ENCODE results near the gene PSMD6. TPM values are rescaled to one million over a fixed set of nuclear protein-coding genes. Genes with fewer than 3 reads are reported as not detected.

PSMD6 gene
- total and polyA plus RNA-seq, 2 donors (not counting 3 experiments of a cell fraction or from before 2014, with no cell fraction given), result 53.7 to 90.8 TPM

DNA sequence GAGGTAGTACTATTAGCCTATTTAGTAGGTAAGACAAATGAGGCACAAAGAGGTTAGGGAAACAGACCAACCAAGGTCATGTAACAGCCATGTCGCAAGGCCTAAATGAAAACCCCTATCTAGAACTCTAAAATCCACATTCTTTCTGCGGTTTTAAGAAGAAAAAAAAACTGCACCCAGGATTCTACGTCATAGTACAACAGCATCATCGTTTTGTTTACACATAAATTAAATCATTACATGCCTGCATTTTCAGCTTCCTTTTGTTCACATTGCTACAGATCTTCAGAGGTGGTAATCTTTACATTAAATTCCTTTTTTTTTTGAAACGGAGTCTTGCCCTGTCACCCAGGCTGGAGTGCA lies 548 bp upstream of the PSMD6 start:
- Histone ChIP-seq H3K9ac (replicated peaks; ENCODE audit: extremely low read depth, insufficient read depth, low read length) (peak overlapping the region; percentile 94), H3K9me3 (replicated peaks; ENCODE audit: control insufficient read depth, insufficient read depth, low read length) (no peaks in the 10 kb centered on the region), H3K4me1 (ENCODE audit: control insufficient read depth, extremely low read depth, insufficient read depth, low read length) (peaks cover 11% of the 10 kb centered on the region), H3K79me2 (ENCODE audit: control insufficient read depth, insufficient read depth, low read length) (peaks cover 27% of the 10 kb centered on the region), H3K27ac (ENCODE audit: insufficient read depth, low read depth, low read length) (no peak overlapping the region), H3K27me3 (ENCODE audit: control insufficient read depth in 2 of 2, insufficient read depth in 2 of 2, low read length in 2 of 2) (peaks cover 12 to 22% of the 10 kb centered on the region in 2 experiments), H3K4me2 (ENCODE audit: insufficient read depth, low read length) (peak overlapping the region; percentile 34), H3K36me3 (ENCODE audit: control insufficient read depth in 2 of 2, extremely low read depth in 1 of 2, insufficient read depth in 2 of 2, low read length in 2 of 2) (peaks cover 2 to 6% of the 10 kb centered on the region in 2 experiments), H3K4me3 (replicated peaks in 1 of 3; ENCODE audit: insufficient read depth in 1 of 3, low read depth in 1 of 3, low read length in 3 of 3) (peak overlapping the region in 1 of 3 experiments; percentile 83), H2AFZ (ENCODE audit: low read depth, low read length) (peak overlapping the region; percentile 86), H3K9me1 (replicated peaks; ENCODE audit: control insufficient read depth, extremely low read depth, insufficient read depth, low read length) (no peaks in the 10 kb centered on the region), H4K20me1 (replicated peaks; ENCODE audit: control insufficient read depth, extremely low read depth, insufficient read depth, low read length) (no peaks in the 10 kb centered on the region)
- ChIA-PET POLR2A (no interaction called here), CTCF (interaction anchor here (1.2 to 2.3 kb wide), 8 partner anchors 15 to 672 kb away, joined by 3 to 7 read pairs (median 4); partner anchors contain the start of gene PRICKLE2)
- BruUV-seq (replicated peaks), result no TSS peak
- TF ChIP-seq, protein P1, sequence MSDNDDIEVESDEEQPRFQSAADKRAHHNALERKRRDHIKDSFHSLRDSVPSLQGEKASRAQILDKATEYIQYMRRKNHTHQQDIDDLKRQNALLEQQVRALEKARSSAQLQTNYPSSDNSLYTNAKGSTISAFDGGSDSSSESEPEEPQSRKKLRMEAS (IDR thresholded peaks at IDR 0.05; ENCODE audit: insufficient read depth, insufficient read length), result no peak
- TF ChIP-seq, protein P2, sequence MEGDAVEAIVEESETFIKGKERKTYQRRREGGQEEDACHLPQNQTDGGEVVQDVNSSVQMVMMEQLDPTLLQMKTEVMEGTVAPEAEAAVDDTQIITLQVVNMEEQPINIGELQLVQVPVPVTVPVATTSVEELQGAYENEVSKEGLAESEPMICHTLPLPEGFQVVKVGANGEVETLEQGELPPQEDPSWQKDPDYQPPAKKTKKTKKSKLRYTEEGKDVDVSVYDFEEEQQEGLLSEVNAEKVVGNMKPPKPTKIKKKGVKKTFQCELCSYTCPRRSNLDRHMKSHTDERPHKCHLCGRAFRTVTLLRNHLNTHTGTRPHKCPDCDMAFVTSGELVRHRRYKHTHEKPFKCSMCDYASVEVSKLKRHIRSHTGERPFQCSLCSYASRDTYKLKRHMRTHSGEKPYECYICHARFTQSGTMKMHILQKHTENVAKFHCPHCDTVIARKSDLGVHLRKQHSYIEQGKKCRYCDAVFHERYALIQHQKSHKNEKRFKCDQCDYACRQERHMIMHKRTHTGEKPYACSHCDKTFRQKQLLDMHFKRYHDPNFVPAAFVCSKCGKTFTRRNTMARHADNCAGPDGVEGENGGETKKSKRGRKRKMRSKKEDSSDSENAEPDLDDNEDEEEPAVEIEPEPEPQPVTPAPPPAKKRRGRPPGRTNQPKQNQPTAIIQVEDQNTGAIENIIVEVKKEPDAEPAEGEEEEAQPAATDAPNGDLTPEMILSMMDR (IDR thresholded peaks at IDR 0.05; ENCODE audit: extremely low read depth in 1 of 2, insufficient read depth in 1 of 2, low read depth in 1 of 2, low read length in 2 of 2), result no peak
- TF ChIP-seq JUN (IDR thresholded peaks at IDR 0.05; ENCODE audit: borderline replicate concordance, insufficient read depth, insufficient read length, low read depth), result no peak
- no peak for TF ChIP-seq FOS (IDR thresholded peaks at IDR 0.05; ENCODE audit: borderline replicate concordance, insufficient read depth, low read length)
- no peak for TF ChIP-seq POLR2AphosphoS5 (IDR thresholded peaks at IDR 0.05; ENCODE audit: insufficient read depth, low read depth, low read length)
- no peak for TF ChIP-seq EZH2 (IDR thresholded peaks at IDR 0.05; ENCODE audit: borderline replicate concordance, low read depth, low read length, severe bottlenecking)
- no peak for TF ChIP-seq MYC (IDR thresholded peaks at IDR 0.05; ENCODE audit: low read depth, low read length)
- dilution Hi-C loops (cut with MboI; ENCODE audit: extremely low pct_ligation_motif_present, low sequenced_read_pairs), result no loop called here
- intact Hi-C loops (cut with micrococcal nuclease), result loop anchor here (1.0 to 2.0 kb wide), 3 partner anchors 165 to 675 kb away; no protein-coding TSS in a partner anchor
- DNase-seq (ENCODE audit: low read depth, low spot score) (no peak), FAIRE-seq (no peak)

All from endothelial cell of umbilical vein (primary cell).